Mesothelial cell of epicardium (in vitro differentiated cells): ENCODE measurements around the gene UROD. TPM values are rescaled to one million over a fixed set of nuclear protein-coding genes. Genes with fewer than 3 reads are reported as not detected.

Experiments used
- DNase-seq, 2 experiments: peaks; one replicate each; pipeline ENCODE4 v3.0.0; 2021; ENCODE audit warnings: low spot score in 2 of 2; ENCODE audit not compliant: unreplicated experiment in 2 of 2
- H3K27ac Mint-ChIP-seq: 2 replicates; pipeline ENCODE4 v1.8.0; 2021; ENCODE audit warnings: mixed read lengths
- H3K27me3 Mint-ChIP-seq: 2 replicates; pipeline ENCODE4 v1.8.0; 2021; ENCODE audit warnings: low read depth, mixed read lengths
- H3K36me3 Mint-ChIP-seq: 2 replicates; pipeline ENCODE4 v1.8.0; 2021; ENCODE audit warnings: mixed read lengths
- H3K4me1 Mint-ChIP-seq: 2 replicates; pipeline ENCODE4 v1.8.0; 2021; ENCODE audit warnings: mixed read lengths
- H3K4me3 Mint-ChIP-seq: 2 replicates; pipeline ENCODE4 v1.8.0; 2021; ENCODE audit warnings: mild to moderate bottlenecking, moderate library complexity, mixed read lengths
- H3K9me3 Mint-ChIP-seq: 2 replicates; pipeline ENCODE4 v1.8.0; 2021; ENCODE audit warnings: mixed read lengths
- CTCF ChIP-seq: fragments of 200-600 bp; sonication (generic); IDR thresholded peaks from one replicate; pipeline ENCODE4 v1.5.0; 2021; ENCODE audit warnings: antibody characterized with exemption; ENCODE audit not compliant: unreplicated experiment
- total RNA-seq: library from RNA; stranded (reverse); gene quantifications from 3 replicates; pipeline ENCODE4 v1.2.1, GENCODE V29; 2021

The UROD gene
- total RNA-seq, 1 donor from 2014 or later: 85.6 TPM

DNA sequence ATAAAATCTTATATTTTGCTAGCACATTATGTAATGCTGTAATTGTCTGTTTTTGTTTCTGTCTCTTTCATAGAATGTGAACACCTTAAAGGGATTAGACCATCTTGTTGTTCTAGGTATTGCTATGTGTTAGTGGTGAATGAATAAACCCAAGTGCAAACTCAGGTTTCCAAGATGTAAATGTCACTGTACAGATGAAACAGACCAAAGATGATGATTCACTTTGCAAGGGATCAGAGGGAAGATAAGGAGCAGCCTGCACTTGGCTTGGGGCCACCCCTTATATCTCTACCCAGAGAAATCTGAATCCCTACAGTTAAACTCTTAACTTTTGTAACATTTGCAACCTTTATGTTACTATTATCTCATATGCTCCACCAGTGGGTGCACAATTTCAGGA, 25.4 kb downstream of the UROD start:
- no peak for DNase-seq
- no peak overlapping the region for H3K4me3 Mint-ChIP-seq
- no peak for TF ChIP-seq CTCF
- no peaks in the 10 kb centered on the region for H3K9me3 Mint-ChIP-seq
- H3K27ac Mint-ChIP-seq: peak overlapping the region; percentile 58
- no peaks in the 10 kb centered on the region for H3K36me3 Mint-ChIP-seq
- H3K27me3 Mint-ChIP-seq: no peaks in the 10 kb centered on the region
- H3K4me1 Mint-ChIP-seq: peaks cover 12% of the 10 kb centered on the region

DNA sequence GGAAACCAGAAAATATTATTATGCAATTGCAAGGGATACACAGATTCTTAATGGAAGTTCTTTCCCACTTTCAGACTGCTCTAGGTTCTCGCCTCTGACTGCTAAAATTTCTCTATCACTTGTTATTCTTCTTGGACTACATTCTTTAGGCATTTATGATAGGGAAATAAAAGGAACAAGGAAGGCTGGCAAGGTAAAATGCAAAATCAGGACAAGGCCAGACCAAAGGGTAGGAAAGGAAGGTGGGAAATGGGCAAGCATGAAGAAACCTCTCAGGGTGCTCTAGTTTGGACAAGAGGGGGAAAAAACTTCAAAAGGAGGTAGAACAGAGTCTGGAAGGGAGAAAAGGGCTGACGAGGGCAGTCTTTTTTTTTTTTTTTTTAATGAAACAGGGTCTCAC, 26.2 kb downstream of the UROD start:
- no peak for TF ChIP-seq CTCF
- no peaks in the 10 kb centered on the region for H3K36me3 Mint-ChIP-seq

GRCh38 chr1:45038661-45039364, 26.8 kb downstream of the UROD start:
- DNase-seq: no peak
- no peak for TF ChIP-seq CTCF
- no peaks in the 10 kb centered on the region for H3K36me3 Mint-ChIP-seq
- H3K27ac Mint-ChIP-seq: no peak overlapping the region
- H3K4me1 Mint-ChIP-seq: peaks cover 12% of the 10 kb centered on the region
- no peaks in the 10 kb centered on the region for H3K27me3 Mint-ChIP-seq
- H3K9me3 Mint-ChIP-seq: no peaks in the 10 kb centered on the region
- H3K4me3 Mint-ChIP-seq: no peak overlapping the region

More for the DNA sequence above, 26.2 kb downstream of the UROD start:
- no peak for DNase-seq
- Mint-ChIP-seq H3K27me3 (no peaks in the 10 kb centered on the region), H3K4me3 (no peak overlapping the region), H3K27ac (no peak overlapping the region), H3K9me3 (no peaks in the 10 kb centered on the region), H3K4me1 (peaks cover 12% of the 10 kb centered on the region)

DNA sequence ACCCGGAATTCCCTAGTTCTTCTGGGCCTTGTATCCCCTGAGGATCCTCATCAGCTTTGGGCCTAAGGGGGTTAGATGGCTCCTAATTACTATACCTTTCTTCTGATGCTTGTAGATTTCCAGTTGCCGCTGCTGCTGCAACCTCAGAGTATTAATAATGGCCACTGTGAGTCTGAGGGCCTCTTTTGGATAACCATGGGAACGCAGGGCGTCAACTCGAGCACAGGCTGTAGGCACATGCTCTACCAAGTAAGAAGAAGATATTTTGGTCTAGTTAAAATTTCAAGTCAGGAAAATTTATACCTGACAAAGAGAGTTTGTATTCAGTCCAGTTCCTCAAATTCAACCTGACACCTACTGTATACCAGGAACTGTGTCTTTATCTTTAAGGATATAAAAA, 28.2 kb downstream of the UROD start:
- Mint-ChIP-seq H3K4me1 (peaks cover 12% of the 10 kb centered on the region), H3K36me3 (no peaks in the 10 kb centered on the region), H3K4me3 (no peak overlapping the region), H3K27ac (no peak overlapping the region), H3K9me3 (no peaks in the 10 kb centered on the region), H3K27me3 (no peaks in the 10 kb centered on the region)
- DNase-seq: no peak
- no peak for TF ChIP-seq CTCF

- TF ChIP-seq CTCF: no peak
- H3K4me1 Mint-ChIP-seq: peaks cover 3% of the 10 kb centered on the region
- DNase-seq: no peak
- H3K9me3 Mint-ChIP-seq: no peaks in the 10 kb centered on the region
- no peaks in the 10 kb centered on the region for H3K27me3 Mint-ChIP-seq
- H3K27ac Mint-ChIP-seq: no peak overlapping the region
- H3K4me3 Mint-ChIP-seq: no peak overlapping the region
- no peaks in the 10 kb centered on the region for H3K36me3 Mint-ChIP-seq
Measured at GRCh38 chr1:45043094-45043493, 31.0 kb downstream of the UROD start.
